GM12878 (cell line): ENCODE data around the gene TCL1B. TPM values are rescaled to one million over a fixed set of nuclear protein-coding genes. Genes with fewer than 3 reads are reported as not detected.

Experiments
- ATAC-seq: fragments of 200-7000 bp; cut with Tn5 transposase; 3 replicates; pipeline ENCODE4 v1.9.1; 2020; ENCODE audit warnings: mild to moderate bottlenecking, moderate library complexity
- BruUV-seq: library from RNA; stranded (reverse); fragments of 400-500 nt; replicated peaks from 2 replicates; lab custom pipeline; 2021; lab: Mats Ljungman, UMichigan
- CTCF ChIA-PET: fragments of 300-600 bp; sonication (Branson Sonifier 250); formaldehyde crosslinking; extraction: SDS; loops from one replicate; lab custom pipeline; 2021; ENCODE audit warnings: inconsistent platforms; lab: Yijun Ruan, JAX
- POLR2A ChIA-PET: fragments of 350-600 bp; formaldehyde crosslinking; extraction: SDS; loops from one replicate; lab custom pipeline; 2021; ENCODE audit warnings: inconsistent platforms; lab: Charles Lee
- RAD21 ChIA-PET: fragments of 300-600 bp; sonication (Branson Sonifier 250); formaldehyde crosslinking; loops from one replicate; lab custom pipeline; 2023; ENCODE audit warnings: antibody characterized with exemption; ENCODE audit not compliant: unreplicated experiment; lab: Charles Lee
- SMC1A ChIA-PET: fragments of 300-600 bp; sonication (Branson Sonifier 250); formaldehyde crosslinking; loops from one replicate; lab custom pipeline; 2023; ENCODE audit not compliant: unreplicated experiment, uncharacterized antibody; lab: Charles Lee
- DNase-seq: peaks from one replicate; pipeline ENCODE4 v3.0.0-alpha.2; 2011; ENCODE audit warnings: low read depth, low spot score
- FAIRE-seq: peaks from 3 replicates; lab custom pipeline; 2011; peaks lifted over from hg19 to GRCh38; lab: Jason Lieb, UNC
- H2AFZ ChIP-seq: 2 replicates; pipeline ENCODE4 v1.6.0; 2011; ENCODE audit warnings: low read depth, low read length, control low read depth; ENCODE audit not compliant: control insufficient read depth
- H3K27ac ChIP-seq: 2 replicates; pipeline ENCODE4 v1.5.1; 2011; ENCODE audit warnings: control low read depth; ENCODE audit not compliant: control insufficient read depth, insufficient read depth
- H3K27me3 ChIP-seq, 2 experiments: replicated peaks in 1 of 2; 2 replicates each; pipeline versions ENCODE4 v1.6.0 to v1.6.1; 2011; ENCODE audit warnings: low read length in 1 of 2; ENCODE audit not compliant: control insufficient read depth in 2 of 2, insufficient read depth in 2 of 2
- H3K36me3 ChIP-seq, 2 experiments: 2 replicates each; pipeline ENCODE4 v1.5.1; 2011; ENCODE audit warnings: low read length in 1 of 2; ENCODE audit not compliant: control insufficient read depth in 2 of 2, insufficient read depth in 2 of 2
- H3K4me1 ChIP-seq: 2 replicates; pipeline ENCODE4 v1.6.1; 2011; ENCODE audit warnings: mild to moderate bottlenecking, low read length, moderate library complexity, mixed read lengths; ENCODE audit not compliant: control insufficient read depth, insufficient read depth
- H3K4me2 ChIP-seq: 2 replicates; pipeline ENCODE4 v1.6.0; 2011; ENCODE audit warnings: control low read depth; ENCODE audit not compliant: control insufficient read depth, insufficient read depth
- H3K4me3 ChIP-seq: fragments of 200-600 bp; sonication (generic); 2 replicates; pipeline ENCODE4 v1.5.1; 2016
- H3K79me2 ChIP-seq: 2 replicates; pipeline ENCODE4 v1.6.0; 2011; ENCODE audit warnings: low read length; ENCODE audit not compliant: control insufficient read depth, insufficient read depth
- H3K9ac ChIP-seq: 2 replicates; pipeline ENCODE4 v1.8.0; 2011; ENCODE audit warnings: low read length, control low read depth, mixed read lengths; ENCODE audit not compliant: control insufficient read depth, insufficient read depth
- H3K9me3 ChIP-seq: replicated peaks from 3 replicates; pipeline ENCODE4 v1.5.1; 2011; ENCODE audit warnings: mild to moderate bottlenecking, low read length; ENCODE audit not compliant: control insufficient read depth, insufficient read depth
- H4K20me1 ChIP-seq: 2 replicates; pipeline ENCODE4 v1.6.0; 2011; ENCODE audit not compliant: control insufficient read depth, insufficient read depth
- BCL11A ChIP-seq: IDR thresholded peaks from 2 replicates; pipeline ENCODE4 v1.6.1; 2011; ENCODE audit warnings: low read depth, low read length
- IKZF1 ChIP-seq: fragments of 450-650 bp; conservative IDR thresholded peaks from 2 replicates; pipeline ENCODE4 v1.6.1; 2017; ENCODE audit warnings: antibody characterized with exemption, mild to moderate bottlenecking
- IRF4 ChIP-seq: IDR thresholded peaks from 2 replicates; pipeline ENCODE4 v1.6.1; 2011; ENCODE audit warnings: low read depth, low read length
- NRF1 ChIP-seq: conservative IDR thresholded peaks from 2 replicates; pipeline ENCODE4 v1.6.1; 2011; ENCODE audit warnings: mild to moderate bottlenecking, low read depth, low read length, improper control_type of control experiment
- RB1 ChIP-seq: fragments of 450-650 bp; formaldehyde crosslinking; IDR thresholded peaks from 2 replicates; pipeline ENCODE4 v1.6.1; 2017; ENCODE audit warnings: mild to moderate bottlenecking, borderline replicate concordance
- WGBS: methylation state at CpG from one replicate; pipeline ENCODE4 v1.1.6; 2016; ENCODE audit warnings: low lambda C conversion rate; ENCODE audit not compliant: insufficient replicate concordance, insufficient coverage; ENCODE audit errors: missing lambda C conversion rate; 5-methylcytosine and 5-hydroxymethylcytosine counted together
- in situ Hi-C: fragments of 300-500 bp; cut with MboI; formaldehyde crosslinking; loops from 9 replicates; pipeline ENCODE4 v1.14.3; 2018; ENCODE audit warnings: mixed read lengths
- intact Hi-C: fragments of 100-400 bp; cut with micrococcal nuclease; formaldehyde crosslinking; loops from one replicate; pipeline ENCODE4 v1.14.2; 2022; ENCODE audit not compliant: unreplicated experiment
- polyA plus RNA-seq, 11 experiments: library from polyadenylated mRNA; depleted of rRNA in 4 of 11; unstranded in 6 of 11; stranded (reverse) in 5 of 11; fragments of >200 nt; fragmentation: Nextera tagmentation in 4 of 11; fragmentation: Illumina TruSeq in 1 of 11; extraction: Ambion mirVana in 4 of 11; extraction: Trizol in 1 of 11; gene quantifications; 1 replicate in 1 of 11; 2 replicates in 10 of 11; pipeline versions ENCODE4 v1.2.1 to v1.2.3, GENCODE V29; 2011 to 2016; ENCODE audit warnings: inconsistent platforms in 2 of 11, missing spikeins in 2 of 11, low read depth in 1 of 11
- total RNA-seq, 4 experiments: library from RNA; depleted of rRNA in 3 of 4; stranded (reverse); fragments of >200 nt in 3 of 4; fragmentation: Illumina TruSeq in 1 of 4; extraction: Trizol in 1 of 4; gene quantifications; 2 replicates each; pipeline versions ENCODE4 v1.2.1 to v1.2.3, GENCODE V29; 2013 to 2021
- TF ChIP-seq, protein P1 (sequence below): fragments of 150-350 bp; IDR thresholded peaks from 2 replicates; pipeline ENCODE4 v1.6.1; 2014; ENCODE audit warnings: mild to moderate bottlenecking, low read depth, low read length
- TF ChIP-seq, protein P2 (sequence below): fragments of 450-650 bp; IDR thresholded peaks from 2 replicates; pipeline ENCODE4 v1.6.1; 2017; ENCODE audit warnings: mild to moderate bottlenecking, moderate library complexity

Gene TCL1B
- total and polyA plus RNA-seq, 10 of the 15 experiments (the other 5 are each of a cell fraction or from before 2014, with no cell fraction given), result 0.10 to 0.18 (median 0.13) TPM; not detected in 6

DNA sequence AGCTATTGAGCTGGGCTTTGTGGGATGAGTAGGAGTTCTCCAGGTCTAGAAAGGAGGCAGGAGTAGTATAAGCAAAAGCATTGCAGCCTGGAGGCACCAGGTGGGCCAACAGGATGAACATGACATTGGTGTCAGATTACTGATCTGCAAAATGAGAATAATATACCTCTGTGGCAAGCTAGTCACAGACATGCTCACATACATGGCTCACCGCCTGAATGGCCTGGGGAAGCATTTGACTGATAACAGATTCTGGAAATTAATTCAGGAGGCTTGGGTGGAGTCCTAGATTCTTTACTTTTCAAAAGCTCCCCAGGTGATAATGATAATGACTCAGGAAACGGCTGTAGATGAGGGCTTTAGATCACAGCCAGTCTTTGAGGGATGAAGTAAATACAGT is 709 bp downstream of the TCL1B start:
- TF ChIP-seq BCL11A, result no peak
- TF ChIP-seq NRF1, result no peak
- 36% methylated on average over 2 of the region's 2 CpGs for WGBS
- no peak overlapping the region for H2AFZ ChIP-seq
- H3K4me3 ChIP-seq, result no peak overlapping the region
- no peaks in the 10 kb centered on the region for H3K36me3 ChIP-seq
- no peak for ATAC-seq
- H3K27me3 ChIP-seq, result no peaks in the 10 kb centered on the region; a peak in 1 of 4 replicates
- ChIA-PET SMC1A (interaction anchor here (0.7 to 8.3 kb wide), 3 partner anchors 29 to 126 kb away, joined by 3 to 68 read pairs (median 3); no protein-coding TSS in a partner anchor), CTCF (interaction anchor here (0.7 to 1.3 kb wide), 4 partner anchors 9 to 128 kb away, joined by 3 to 4 read pairs (median 4); no protein-coding TSS in a partner anchor), RAD21 (interaction anchor here (1.4 to 1.9 kb wide), 2 partner anchors 17 to 76 kb away, joined by 5 read pairs; no protein-coding TSS in a partner anchor), POLR2A (no interaction called here)
- DNase-seq, result no peak
- in situ Hi-C loops (loop anchor here (10.0 kb wide), 2 partner anchors 122 to 308 kb away; no protein-coding TSS in a partner anchor), intact Hi-C loops (no loop called here)
- FAIRE-seq, result no peak
- no peak overlapping the region for H3K27ac ChIP-seq
- no peaks in the 10 kb centered on the region for H4K20me1 ChIP-seq
- no peak overlapping the region for H3K9ac ChIP-seq
- no peaks in the 10 kb centered on the region for H3K79me2 ChIP-seq
- no TSS peak for BruUV-seq
- H3K9me3 ChIP-seq, result no peaks in the 10 kb centered on the region
- H3K4me2 ChIP-seq, result no peak overlapping the region
- no peaks in the 10 kb centered on the region for H3K4me1 ChIP-seq

DNA sequence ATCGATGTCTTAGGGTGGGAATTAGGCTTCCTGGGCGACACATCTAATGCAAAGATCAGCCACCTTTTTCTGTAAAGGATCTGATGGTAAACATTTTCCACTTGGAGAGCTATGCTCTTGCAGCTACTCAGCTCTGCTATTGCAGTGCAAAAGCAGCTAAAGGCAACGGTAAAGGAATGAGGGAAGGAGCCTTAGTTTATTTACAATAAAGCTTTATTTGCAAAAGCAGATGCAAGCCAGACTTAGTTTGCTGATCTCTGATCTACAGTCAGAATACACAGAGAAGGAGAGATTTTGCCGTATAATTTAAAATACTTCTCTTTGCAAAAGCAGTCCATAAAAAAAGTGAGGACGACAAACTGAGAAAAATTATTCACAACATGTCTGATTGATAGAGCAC is 3.2 kb downstream of the TCL1B start:
- no peak overlapping the region for H3K4me2 ChIP-seq
- DNase-seq (no peak), ATAC-seq (no peak), FAIRE-seq (no peak)
- no peak overlapping the region for H3K4me3 ChIP-seq
- no peaks in the 10 kb centered on the region for H3K36me3 ChIP-seq
- H3K27me3 ChIP-seq, result no peaks in the 10 kb centered on the region; a peak in 1 of 4 replicates
- H4K20me1 ChIP-seq, result no peaks in the 10 kb centered on the region
- CTCF ChIA-PET, result interaction anchor here (0.6 to 1.1 kb wide), 2 partner anchors 84 to 534 kb away, joined by 3 read pairs; no protein-coding TSS in a partner anchor
- H3K79me2 ChIP-seq, result no peaks in the 10 kb centered on the region
- no peak overlapping the region for H2AFZ ChIP-seq
- intact Hi-C loops, result no loop called here
- in situ Hi-C loops, result loop anchor here (10.0 kb wide), 2 partner anchors 125 to 305 kb away; no protein-coding TSS in a partner anchor
- H3K27ac ChIP-seq, result no peak overlapping the region
- no TSS peak for BruUV-seq
- 60% methylated on average over 5 of the region's 5 CpGs for WGBS
- RAD21 ChIA-PET, result no interaction called here
- H3K9me3 ChIP-seq, result no peaks in the 10 kb centered on the region
- SMC1A ChIA-PET, result interaction anchor here (0.9 to 1.1 kb wide), 3 partner anchors 13 to 123 kb away, joined by 3 read pairs; no protein-coding TSS in a partner anchor
- no peaks in the 10 kb centered on the region for H3K4me1 ChIP-seq
- no peak overlapping the region for H3K9ac ChIP-seq
- POLR2A ChIA-PET, result no interaction called here
- TF ChIP-seq IRF4, result no peak
- no peak for TF ChIP-seq RB1
- TF ChIP-seq, protein P1, sequence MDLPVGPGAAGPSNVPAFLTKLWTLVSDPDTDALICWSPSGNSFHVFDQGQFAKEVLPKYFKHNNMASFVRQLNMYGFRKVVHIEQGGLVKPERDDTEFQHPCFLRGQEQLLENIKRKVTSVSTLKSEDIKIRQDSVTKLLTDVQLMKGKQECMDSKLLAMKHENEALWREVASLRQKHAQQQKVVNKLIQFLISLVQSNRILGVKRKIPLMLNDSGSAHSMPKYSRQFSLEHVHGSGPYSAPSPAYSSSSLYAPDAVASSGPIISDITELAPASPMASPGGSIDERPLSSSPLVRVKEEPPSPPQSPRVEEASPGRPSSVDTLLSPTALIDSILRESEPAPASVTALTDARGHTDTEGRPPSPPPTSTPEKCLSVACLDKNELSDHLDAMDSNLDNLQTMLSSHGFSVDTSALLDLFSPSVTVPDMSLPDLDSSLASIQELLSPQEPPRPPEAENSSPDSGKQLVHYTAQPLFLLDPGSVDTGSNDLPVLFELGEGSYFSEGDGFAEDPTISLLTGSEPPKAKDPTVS, result no peak
- no peak for TF ChIP-seq IKZF1
- TF ChIP-seq, protein P2, sequence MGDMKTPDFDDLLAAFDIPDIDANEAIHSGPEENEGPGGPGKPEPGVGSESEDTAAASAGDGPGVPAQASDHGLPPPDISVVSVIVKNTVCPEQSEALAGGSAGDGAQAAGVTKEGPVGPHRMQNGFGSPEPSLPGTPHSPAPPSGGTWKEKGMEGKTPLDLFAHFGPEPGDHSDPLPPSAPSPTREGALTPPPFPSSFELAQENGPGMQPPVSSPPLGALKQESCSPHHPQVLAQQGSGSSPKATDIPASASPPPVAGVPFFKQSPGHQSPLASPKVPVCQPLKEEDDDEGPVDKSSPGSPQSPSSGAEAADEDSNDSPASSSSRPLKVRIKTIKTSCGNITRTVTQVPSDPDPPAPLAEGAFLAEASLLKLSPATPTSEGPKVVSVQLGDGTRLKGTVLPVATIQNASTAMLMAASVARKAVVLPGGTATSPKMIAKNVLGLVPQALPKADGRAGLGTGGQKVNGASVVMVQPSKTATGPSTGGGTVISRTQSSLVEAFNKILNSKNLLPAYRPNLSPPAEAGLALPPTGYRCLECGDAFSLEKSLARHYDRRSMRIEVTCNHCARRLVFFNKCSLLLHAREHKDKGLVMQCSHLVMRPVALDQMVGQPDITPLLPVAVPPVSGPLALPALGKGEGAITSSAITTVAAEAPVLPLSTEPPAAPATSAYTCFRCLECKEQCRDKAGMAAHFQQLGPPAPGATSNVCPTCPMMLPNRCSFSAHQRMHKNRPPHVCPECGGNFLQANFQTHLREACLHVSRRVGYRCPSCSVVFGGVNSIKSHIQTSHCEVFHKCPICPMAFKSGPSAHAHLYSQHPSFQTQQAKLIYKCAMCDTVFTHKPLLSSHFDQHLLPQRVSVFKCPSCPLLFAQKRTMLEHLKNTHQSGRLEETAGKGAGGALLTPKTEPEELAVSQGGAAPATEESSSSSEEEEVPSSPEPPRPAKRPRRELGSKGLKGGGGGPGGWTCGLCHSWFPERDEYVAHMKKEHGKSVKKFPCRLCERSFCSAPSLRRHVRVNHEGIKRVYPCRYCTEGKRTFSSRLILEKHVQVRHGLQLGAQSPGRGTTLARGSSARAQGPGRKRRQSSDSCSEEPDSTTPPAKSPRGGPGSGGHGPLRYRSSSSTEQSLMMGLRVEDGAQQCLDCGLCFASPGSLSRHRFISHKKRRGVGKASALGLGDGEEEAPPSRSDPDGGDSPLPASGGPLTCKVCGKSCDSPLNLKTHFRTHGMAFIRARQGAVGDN, result no peak
